Measurements from ENCODE around the gene SLC6A13. TPM values are rescaled to one million over a fixed set of nuclear protein-coding genes. Genes with fewer than 3 reads are reported as not detected.
"Not testable (repeated sequence)": the region's sequence is repeated elsewhere in the genome, so short reads cannot be mapped to it uniquely, and the experiment has no call there.

Gene SLC6A13
- polyA plus RNA-seq, 6 donors from 2014 or later = not detected

GRCh38 chr12:195156-195555 is 67.5 kb downstream of the SLC6A13 start:
- H3K4me3 Mint-ChIP-seq = no peak overlapping the region
- peaks cover 0 to 8% (median under 1%) of the 10 kb centered on the region in 7 donors for H3K9me3 Mint-ChIP-seq
- peak overlapping the region in 1 of 6 donors; percentile 80 for H3K27ac Mint-ChIP-seq
- DNase-seq (no peak), ATAC-seq (ENCODE audit: low read depth in 2 of 2) (no peak)
- peaks cover 0 to 7% (median 2%) of the 10 kb centered on the region in 3 donors for H3K4me1 Mint-ChIP-seq
- H3K36me3 Mint-ChIP-seq = no peaks in the 10 kb centered on the region
- H3K27me3 Mint-ChIP-seq = peaks cover 31 to 56% (median 48%) of the 10 kb centered on the region in 3 donors

- H3K4me3 Mint-ChIP-seq = no peak overlapping the region
- no peak for ATAC-seq (ENCODE audit: low read depth in 2 of 2)
- H3K27ac Mint-ChIP-seq = no peak overlapping the region
- no peaks in the 10 kb centered on the region for H3K36me3 Mint-ChIP-seq
- H3K4me1 Mint-ChIP-seq = peaks cover 0 to 7% (median 2%) of the 10 kb centered on the region in 3 donors
- peaks cover 0 to 8% (median 2%) of the 10 kb centered on the region in 7 donors for H3K9me3 Mint-ChIP-seq
- H3K27me3 Mint-ChIP-seq = peaks cover 33 to 64% (median 57%) of the 10 kb centered on the region in 3 donors
- no peak for DNase-seq
Observed at GRCh38 chr12:194276-194675, 68.4 kb downstream of the SLC6A13 start.

- Mint-ChIP-seq H3K36me3 (no peaks in the 10 kb centered on the region), H3K9me3 (peaks cover 0 to 8% (median 2%) of the 10 kb centered on the region in 7 donors), H3K27ac (no peak overlapping the region), H3K4me1 (peaks cover 0 to 12% (median 7%) of the 10 kb centered on the region in 3 donors), H3K4me3 (no peak overlapping the region), H3K27me3 (peaks cover 31 to 64% (median 60%) of the 10 kb centered on the region in 3 donors)
- ATAC-seq (ENCODE audit: low read depth in 2 of 2) (no peak), DNase-seq (no peak)
Observed at GRCh38 chr12:193261-193660, 69.4 kb downstream of the SLC6A13 start.

- DNase-seq (no peak), ATAC-seq (ENCODE audit: low read depth in 2 of 2) (no peak)
- peaks cover 0 to 3% (median 0%) of the 10 kb centered on the region in 7 donors for H3K9me3 Mint-ChIP-seq
- H3K4me1 Mint-ChIP-seq = peaks cover 0 to 5% (median 4%) of the 10 kb centered on the region in 3 donors
- H3K27ac Mint-ChIP-seq = no peak overlapping the region
- no peak overlapping the region for H3K4me3 Mint-ChIP-seq
- H3K36me3 Mint-ChIP-seq = no peaks in the 10 kb centered on the region
- H3K27me3 Mint-ChIP-seq = peaks cover 35 to 52% (median 50%) of the 10 kb centered on the region in 3 donors
Observed at GRCh38 chr12:191541-191940, 71.1 kb downstream of the SLC6A13 start.

- DNase-seq (no peak), ATAC-seq (ENCODE audit: low read depth in 2 of 2) (no peak)
- Mint-ChIP-seq H3K9me3 (peaks cover 0 to 3% (median 0%) of the 10 kb centered on the region in 7 donors), H3K4me3 (no peak overlapping the region), H3K36me3 (no peaks in the 10 kb centered on the region), H3K27me3 (peaks cover 39 to 55% (median 50%) of the 10 kb centered on the region in 3 donors), H3K4me1 (peaks cover 0 to 5% (median 4%) of the 10 kb centered on the region in 3 donors), H3K27ac (no peak overlapping the region)
Observed at GRCh38 chr12:190881-191280, 71.8 kb downstream of the SLC6A13 start.

GRCh38 chr12:189622-189962 is 73.0 kb downstream of the SLC6A13 start:
- Mint-ChIP-seq H3K27me3 (peaks cover 43 to 61% (median 59%) of the 10 kb centered on the region in 3 donors), H3K36me3 (no peaks in the 10 kb centered on the region), H3K27ac (peak overlapping the region in 1 of 6 donors; percentile 7), H3K9me3 (peaks cover 0 to 3% (median 0%) of the 10 kb centered on the region in 7 donors), H3K4me3 (peak overlapping the region in 4 of 8 donors; percentile 42 to 70 (median 50)), H3K4me1 (peaks cover 0 to 5% (median 4%) of the 10 kb centered on the region in 3 donors)
- ATAC-seq (ENCODE audit: low read depth in 2 of 2) = no peak
- no peak for DNase-seq

GRCh38 chr12:188910-189621 is 73.6 kb downstream of the SLC6A13 start:
- no peak for DNase-seq
- Mint-ChIP-seq H3K9me3 (peaks cover 0 to 3% (median 0%) of the 10 kb centered on the region in 7 donors), H3K4me1 (peaks cover 0 to 5% (median 4%) of the 10 kb centered on the region in 3 donors), H3K27me3 (peaks cover 41 to 59% (median 56%) of the 10 kb centered on the region in 3 donors), H3K36me3 (no peaks in the 10 kb centered on the region), H3K4me3 (peak overlapping the region in 7 of 8 donors; percentile 42 to 92 (median 75)), H3K27ac (peak overlapping the region in 1 of 6 donors; percentile 73)
- peak in 1 of 2 donors; percentile 52 for ATAC-seq (ENCODE audit: low read depth in 2 of 2)

- DNase-seq; H3K9me3 Mint-ChIP-seq; H3K4me1 Mint-ChIP-seq; H3K27ac Mint-ChIP-seq; ATAC-seq (ENCODE audit: low read depth in 2 of 2); H3K36me3 Mint-ChIP-seq: not testable (repeated sequence)
- Mint-ChIP-seq H3K27me3 (peaks cover 36 to 53% (median 50%) of the 10 kb centered on the region in 3 donors), H3K4me3 (peak overlapping the region in 7 of 8 donors; percentile 12 to 92 (median 75))
Observed at GRCh38 chr12:187986-188909, 74.4 kb downstream of the SLC6A13 start.

- Mint-ChIP-seq H3K4me1 (peaks cover 0 to 8% (median 4%) of the 10 kb centered on the region in 3 donors), H3K4me3 (no peak overlapping the region), H3K27me3 (peaks cover 28 to 40% (median 40%) of the 10 kb centered on the region in 3 donors), H3K36me3 (no peaks in the 10 kb centered on the region), H3K9me3 (peaks cover 0 to 3% (median 0%) of the 10 kb centered on the region in 7 donors), H3K27ac (peak overlapping the region in 1 of 6 donors; percentile 66)
- ATAC-seq (ENCODE audit: low read depth in 2 of 2) = no peak
- DNase-seq = no peak
Observed at GRCh38 chr12:186006-186625, 76.5 kb downstream of the SLC6A13 start.

- H3K36me3 Mint-ChIP-seq = no peaks in the 10 kb centered on the region
- ATAC-seq (ENCODE audit: low read depth in 2 of 2) = no peak
- H3K27me3 Mint-ChIP-seq = peaks cover 28 to 40% (median 35%) of the 10 kb centered on the region in 3 donors
Observed at GRCh38 chr12:185576-185955, 77.1 kb downstream of the SLC6A13 start.

GRCh38 chr12:184811-185575 is 77.6 kb downstream of the SLC6A13 start:
- H3K36me3 Mint-ChIP-seq = no peaks in the 10 kb centered on the region
- H3K27me3 Mint-ChIP-seq = peaks cover 23 to 35% (median 29%) of the 10 kb centered on the region in 3 donors
- H3K27ac Mint-ChIP-seq = peak overlapping the region in 1 of 6 donors; percentile 55
- DNase-seq (no peak), ATAC-seq (ENCODE audit: low read depth in 2 of 2) (no peak)
- H3K4me3 Mint-ChIP-seq = peak overlapping the region in 1 of 8 donors; percentile 48
- peaks cover 5 to 15% (median 9%) of the 10 kb centered on the region in 3 donors for H3K4me1 Mint-ChIP-seq
- peaks cover 0 to under 1% (median 0%) of the 10 kb centered on the region in 7 donors for H3K9me3 Mint-ChIP-seq

More at GRCh38 chr12:185576-185955, 77.1 kb downstream of the SLC6A13 start:
- Mint-ChIP-seq H3K9me3 (peaks cover 0 to 3% (median 0%) of the 10 kb centered on the region in 7 donors), H3K27ac (peak overlapping the region in 1 of 6 donors; percentile 66), H3K4me3 (no peak overlapping the region), H3K4me1 (peaks cover 0 to 9% (median 4%) of the 10 kb centered on the region in 3 donors)
- no peak for DNase-seq

- Mint-ChIP-seq H3K9me3 (no peaks in the 10 kb centered on the region), H3K36me3 (no peaks in the 10 kb centered on the region), H3K4me3 (no peak overlapping the region), H3K4me1 (peaks cover 8 to 13% (median 9%) of the 10 kb centered on the region in 3 donors), H3K27ac (no peak overlapping the region), H3K27me3 (peaks cover 18 to 37% (median 28%) of the 10 kb centered on the region in 3 donors)
- no peak for ATAC-seq (ENCODE audit: low read depth in 2 of 2)
- DNase-seq = no peak
Observed at GRCh38 chr12:182381-182892, 80.2 kb downstream of the SLC6A13 start.

Data from naive B cell (primary cell).